IMR-90 (cell line): ENCODE results near the gene KIAA0319L. TPM values are rescaled to one million over a fixed set of nuclear protein-coding genes. Genes with fewer than 3 reads are reported as not detected.

Experiments used
- ATAC-seq: fragments of 200-7000 bp; cut with Tn5 transposase; 2 replicates; pipeline ENCODE4 v1.9.1; 2020; ENCODE audit warnings: low read depth, mild to moderate bottlenecking, moderate library complexity
- BruUV-seq: library from RNA; stranded (reverse); fragments of 400-500 nt; replicated peaks from 2 replicates; lab custom pipeline; 2021; lab: Mats Ljungman, UMichigan
- CTCF ChIA-PET: fragments of 300-600 bp; formaldehyde crosslinking; extraction: SDS; loops from one replicate; lab custom pipeline; 2021; ENCODE audit warnings: antibody characterized with exemption; lab: Yijun Ruan, JAX
- POLR2A ChIA-PET: fragments of 300-600 bp; sonication (Branson Sonifier 250); formaldehyde crosslinking; loops from one replicate; lab custom pipeline; 2022; ENCODE audit warnings: antibody characterized with exemption; ENCODE audit not compliant: unreplicated experiment; lab: Charles Lee
- DNase-seq: peaks from one replicate; pipeline ENCODE4 v3.0.0; 2013
- H2AFZ ChIP-seq: replicated peaks from 2 replicates; pipeline ENCODE3; 2013; ENCODE audit warnings: low read length, mild to moderate bottlenecking; ENCODE audit not compliant: poor library complexity
- H2AK5ac ChIP-seq: 2 replicates; pipeline ENCODE4 v1.6.1; 2013; ENCODE audit warnings: low read depth, low read length, inconsistent platforms
- H2AK9ac ChIP-seq: replicated peaks from 2 replicates; pipeline ENCODE3; 2013; ENCODE audit warnings: mild to moderate bottlenecking, low read depth, low read length, moderate library complexity; ENCODE audit not compliant: poor library complexity
- H2BK120ac ChIP-seq: 2 replicates; pipeline ENCODE4 v1.6.1; 2013; ENCODE audit warnings: low read depth, low read length, inconsistent platforms
- H2BK15ac ChIP-seq: 3 replicates; pipeline ENCODE4 v1.6.1; 2013; ENCODE audit warnings: low read depth, low read length, inconsistent platforms
- H2BK20ac ChIP-seq: 2 replicates; pipeline ENCODE4 v1.6.1; 2013; ENCODE audit warnings: low read depth, mild to moderate bottlenecking, inconsistent platforms, low read length, moderate library complexity
- H2BK5ac ChIP-seq: 2 replicates; pipeline ENCODE4 v1.6.1; 2013; ENCODE audit warnings: mild to moderate bottlenecking, low read depth, low read length, inconsistent platforms; ENCODE audit not compliant: poor library complexity, severe bottlenecking
- H3K14ac ChIP-seq: replicated peaks from 2 replicates; pipeline ENCODE4 v1.6.1; 2013; ENCODE audit warnings: low read depth, low read length, inconsistent platforms
- H3K18ac ChIP-seq: 2 replicates; pipeline ENCODE4 v1.6.1; 2013; ENCODE audit warnings: low read depth, low read length, control low read depth
- H3K23ac ChIP-seq: 2 replicates; pipeline ENCODE4 v1.6.1; 2013; ENCODE audit warnings: low read depth, low read length, inconsistent platforms
- H3K27ac ChIP-seq: 2 replicates; pipeline ENCODE4 v1.5.1; 2013; ENCODE audit warnings: mild to moderate bottlenecking, control low read depth, low read length; ENCODE audit not compliant: insufficient read depth
- H3K27me3 ChIP-seq: 2 replicates; pipeline ENCODE4 v1.6.1; 2013; ENCODE audit warnings: low read length; ENCODE audit not compliant: control insufficient read depth, insufficient read depth
- H3K36me3 ChIP-seq: 2 replicates; pipeline ENCODE4 v1.6.1; 2013; ENCODE audit warnings: low read length, mixed read lengths; ENCODE audit not compliant: control insufficient read depth, insufficient read depth
- H3K4ac ChIP-seq: 2 replicates; pipeline ENCODE4 v1.6.1; 2013; ENCODE audit warnings: low read depth, low read length, inconsistent platforms
- H3K4me1 ChIP-seq: 2 replicates; pipeline ENCODE4 v1.6.1; 2013; ENCODE audit warnings: low read length, mixed read lengths; ENCODE audit not compliant: control insufficient read depth, insufficient read depth
- H3K4me2 ChIP-seq: 2 replicates; pipeline ENCODE4 v1.6.1; 2013; ENCODE audit warnings: low read depth, mild to moderate bottlenecking, control low read depth, low read length, moderate library complexity
- H3K4me3 ChIP-seq: 2 replicates; pipeline ENCODE4 v1.5.1; 2013; ENCODE audit warnings: low read depth, mild to moderate bottlenecking, control low read depth, low read length, moderate library complexity; ENCODE audit not compliant: insufficient read depth
- H3K56ac ChIP-seq: 2 replicates; pipeline ENCODE4 v1.6.1; 2013; ENCODE audit warnings: low read length, inconsistent platforms; ENCODE audit not compliant: insufficient read depth; ENCODE audit errors: extremely low read depth
- H3K79me1 ChIP-seq, 2 experiments: 2 replicates each; pipeline ENCODE4 v1.6.1; 2013; ENCODE audit warnings: low read length in 2 of 2, inconsistent platforms in 1 of 2, low read depth in 1 of 2
- H3K9ac ChIP-seq: 2 replicates; pipeline ENCODE4 v1.6.1; 2013; ENCODE audit warnings: low read depth, low read length, control low read depth
- H3K9me1 ChIP-seq: 2 replicates; pipeline ENCODE4 v1.6.1; 2013; ENCODE audit warnings: low read length, inconsistent platforms; ENCODE audit not compliant: insufficient read depth
- H3K9me3 ChIP-seq: 2 replicates; pipeline ENCODE4 v1.6.1; 2013; ENCODE audit warnings: low read length; ENCODE audit not compliant: control insufficient read depth, insufficient read depth
- H4K20me1 ChIP-seq: 2 replicates; pipeline ENCODE4 v1.6.1; 2013; ENCODE audit warnings: low read length, inconsistent platforms; ENCODE audit not compliant: insufficient read depth
- H4K5ac ChIP-seq: 2 replicates; pipeline ENCODE4 v1.6.1; 2013; ENCODE audit warnings: mild to moderate bottlenecking, low read depth, low read length, control low read depth
- H4K8ac ChIP-seq, 2 experiments: 2 replicates each; pipeline ENCODE4 v1.6.1; 2013; ENCODE audit warnings: low read depth in 2 of 2, low read length in 2 of 2, control low read depth in 1 of 2, inconsistent platforms in 1 of 2
- H4K91ac ChIP-seq: 2 replicates; pipeline ENCODE4 v1.6.1; 2013; ENCODE audit warnings: low read depth, low read length, inconsistent platforms; ENCODE audit not compliant: insufficient read depth
- BHLHE40 ChIP-seq: fragments of 150-350 bp; IDR thresholded peaks from 2 replicates; pipeline ENCODE4 v1.6.1; 2016; ENCODE audit warnings: mild to moderate bottlenecking, low read depth, low read length
- CEBPB ChIP-seq: IDR thresholded peaks from 2 replicates; pipeline ENCODE4 v1.6.1; 2012; ENCODE audit warnings: low read depth, low read length, improper control_type of control experiment
- CHD1 ChIP-seq: IDR thresholded peaks from 2 replicates; pipeline ENCODE4 v1.6.1; 2012; ENCODE audit warnings: low read depth, low read length, improper control_type of control experiment
- ELK1 ChIP-seq: fragments of 150-350 bp; IDR thresholded peaks from 2 replicates; pipeline ENCODE4 v1.6.1; 2016; ENCODE audit warnings: low read depth, mild to moderate bottlenecking, low read length, moderate library complexity, borderline replicate concordance
- FOS ChIP-seq: fragments of 150-350 bp; IDR thresholded peaks from 2 replicates; pipeline ENCODE4 v1.6.1; 2016; ENCODE audit warnings: low read depth, low read length
- MAFK ChIP-seq: IDR thresholded peaks from 2 replicates; pipeline ENCODE4 v1.6.1; 2012; ENCODE audit warnings: low read depth, low read length, improper control_type of control experiment
- MAZ ChIP-seq: IDR thresholded peaks from 2 replicates; pipeline ENCODE4 v1.6.1; 2012; ENCODE audit warnings: low read depth, mild to moderate bottlenecking, low read length, improper control_type of control experiment, moderate library complexity, borderline replicate concordance
- MXI1 ChIP-seq: IDR thresholded peaks from 2 replicates; pipeline ENCODE4 v1.6.1; 2012; ENCODE audit warnings: low read depth, mild to moderate bottlenecking, low read length, moderate library complexity, borderline replicate concordance
- NFE2L2 ChIP-seq: fragments of 150-350 bp; IDR thresholded peaks from 2 replicates; pipeline ENCODE4 v1.6.1; 2016; ENCODE audit warnings: low read depth, mild to moderate bottlenecking, low read length
- POLR2A ChIP-seq: IDR thresholded peaks from 2 replicates; pipeline ENCODE4 v1.6.1; 2012; ENCODE audit warnings: mild to moderate bottlenecking, low read depth, low read length
- RAD21 ChIP-seq: IDR thresholded peaks from 2 replicates; pipeline ENCODE4 v1.6.1; 2012; ENCODE audit warnings: low read length, improper control_type of control experiment
- RCOR1 ChIP-seq: IDR thresholded peaks from 2 replicates; pipeline ENCODE4 v1.6.1; 2012; ENCODE audit warnings: mild to moderate bottlenecking, low read length, improper control_type of control experiment; ENCODE audit not compliant: insufficient replicate concordance
- RFX5 ChIP-seq: IDR thresholded peaks from 2 replicates; pipeline ENCODE4 v1.8.0; 2012; ENCODE audit warnings: low read depth, mild to moderate bottlenecking, low read length, moderate library complexity
- SMC3 ChIP-seq: fragments of 150-350 bp; IDR thresholded peaks from 2 replicates; pipeline ENCODE4 v1.6.1; 2016; ENCODE audit warnings: low read depth, mild to moderate bottlenecking, antibody characterized with exemption, low read length, moderate library complexity
- WGBS, 2 experiments: methylation state at CpG; one replicate each; pipeline versions ENCODE4 v1.1.5 to v1.1.7; 2013; ENCODE audit warnings: missing lambda C conversion rate in 2 of 2; ENCODE audit not compliant: insufficient read length in 1 of 2; ENCODE audit errors: extremely low coverage in 2 of 2; 5-methylcytosine and 5-hydroxymethylcytosine counted together
- dilution Hi-C: fragments of 300-500 bp; cut with HindIII; formaldehyde crosslinking; loops from one replicate; pipeline ENCODE4 v1.14.3; 2018; ENCODE audit warnings: low sequenced_read_pairs; ENCODE audit not compliant: unreplicated experiment
- in situ Hi-C: fragments of 300-500 bp; cut with MboI; formaldehyde crosslinking; loops from 3 replicates; pipeline ENCODE4 v1.14.3; 2019; ENCODE audit warnings: low sequenced_read_pairs, inconsistent platforms, mixed read lengths
- intact Hi-C: fragments of 100-400 bp; cut with micrococcal nuclease; formaldehyde crosslinking; loops from 2 replicates; pipeline ENCODE4 v1.10.0; 2022
- polyA plus RNA-seq, 3 experiments: library from polyadenylated mRNA; depleted of rRNA; stranded (reverse); fragments of >200 nt; gene quantifications; 2 replicates each; pipeline ENCODE4 v1.2.3, GENCODE V29; 2012; ENCODE audit warnings: low replicate concordance in 1 of 3
- total RNA-seq: library from RNA; depleted of rRNA; stranded (reverse); fragments of >200 nt; gene quantifications from 2 replicates; pipeline ENCODE4 v1.2.3, GENCODE V29; 2012
- TF ChIP-seq, protein P1 (sequence below): fragments of 150-350 bp; IDR thresholded peaks from 2 replicates; pipeline ENCODE4 v1.6.1; 2017; ENCODE audit warnings: mild to moderate bottlenecking, antibody characterized with exemption, low read length, low read depth
- TF ChIP-seq, protein P2 (sequence below): conservative IDR thresholded peaks from 2 replicates; pipeline ENCODE4 v1.5.1; 2012; ENCODE audit warnings: mild to moderate bottlenecking, low read depth, low read length, improper control_type of control experiment

Gene KIAA0319L
- total and polyA plus RNA-seq, 2 of the 4 experiments (the other 2 are of a cell fraction) = 38.0 to 49.8 TPM

GRCh38 chr1:35408925-35409324 lies 148.3 kb downstream of the KIAA0319L start:
- Histone ChIP-seq H2AFZ (no peak overlapping the region), H3K9me1 (0 out of 2 replicates have a peak, but pooled peaks cover 3% of the 10 kb centered on the region), H3K4me1 (no peaks in the 10 kb centered on the region), H4K5ac (no peak overlapping the region), H2BK15ac (no peak overlapping the region), H3K27ac (no peak overlapping the region), H3K4me3 (no peak overlapping the region), H3K56ac (no peak overlapping the region), H2BK20ac (no peak overlapping the region), H3K23ac (no peak overlapping the region), H2BK120ac (no peak overlapping the region), H3K4ac (no peak overlapping the region), H4K91ac (no peak overlapping the region), H3K36me3 (peaks cover 35% of the 10 kb centered on the region), H3K18ac (no peak overlapping the region), H2BK5ac (no peak overlapping the region), H3K27me3 (no peaks in the 10 kb centered on the region), H4K8ac (no peak overlapping the region), H2AK5ac (no peak overlapping the region), H3K4me2 (no peak overlapping the region), H4K20me1 (0 out of 2 replicates have a peak, but pooled peaks cover 5% of the 10 kb centered on the region), H3K9me3 (no peaks in the 10 kb centered on the region), H3K9ac (no peak overlapping the region), H3K79me1 (peaks cover 2 to 6% of the 10 kb centered on the region in 2 experiments; a peak in 3 of 4 replicates), H2AK9ac (no peak overlapping the region), H3K14ac (no peak overlapping the region)
- intact Hi-C loops = no loop called here
- POLR2A ChIA-PET = no interaction called here
- no TSS peak for BruUV-seq
- no peak for DNase-seq
- dilution Hi-C loops = no loop called here
- no peak for ATAC-seq
- TF ChIP-seq CHD1 (no peak), NFE2L2 (no peak), RCOR1 (no peak), MAZ (no peak), BHLHE40 (no peak), MAFK (no peak), RFX5 (no peak), FOS (no peak), MXI1 (no peak), SMC3 (no peak), ELK1 (no peak), CEBPB (no peak), POLR2A (no peak), RAD21 (no peak)
- TF ChIP-seq, protein P1, sequence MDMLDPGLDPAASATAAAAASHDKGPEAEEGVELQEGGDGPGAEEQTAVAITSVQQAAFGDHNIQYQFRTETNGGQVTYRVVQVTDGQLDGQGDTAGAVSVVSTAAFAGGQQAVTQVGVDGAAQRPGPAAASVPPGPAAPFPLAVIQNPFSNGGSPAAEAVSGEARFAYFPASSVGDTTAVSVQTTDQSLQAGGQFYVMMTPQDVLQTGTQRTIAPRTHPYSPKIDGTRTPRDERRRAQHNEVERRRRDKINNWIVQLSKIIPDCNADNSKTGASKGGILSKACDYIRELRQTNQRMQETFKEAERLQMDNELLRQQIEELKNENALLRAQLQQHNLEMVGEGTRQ = no peak
- TF ChIP-seq, protein P2, sequence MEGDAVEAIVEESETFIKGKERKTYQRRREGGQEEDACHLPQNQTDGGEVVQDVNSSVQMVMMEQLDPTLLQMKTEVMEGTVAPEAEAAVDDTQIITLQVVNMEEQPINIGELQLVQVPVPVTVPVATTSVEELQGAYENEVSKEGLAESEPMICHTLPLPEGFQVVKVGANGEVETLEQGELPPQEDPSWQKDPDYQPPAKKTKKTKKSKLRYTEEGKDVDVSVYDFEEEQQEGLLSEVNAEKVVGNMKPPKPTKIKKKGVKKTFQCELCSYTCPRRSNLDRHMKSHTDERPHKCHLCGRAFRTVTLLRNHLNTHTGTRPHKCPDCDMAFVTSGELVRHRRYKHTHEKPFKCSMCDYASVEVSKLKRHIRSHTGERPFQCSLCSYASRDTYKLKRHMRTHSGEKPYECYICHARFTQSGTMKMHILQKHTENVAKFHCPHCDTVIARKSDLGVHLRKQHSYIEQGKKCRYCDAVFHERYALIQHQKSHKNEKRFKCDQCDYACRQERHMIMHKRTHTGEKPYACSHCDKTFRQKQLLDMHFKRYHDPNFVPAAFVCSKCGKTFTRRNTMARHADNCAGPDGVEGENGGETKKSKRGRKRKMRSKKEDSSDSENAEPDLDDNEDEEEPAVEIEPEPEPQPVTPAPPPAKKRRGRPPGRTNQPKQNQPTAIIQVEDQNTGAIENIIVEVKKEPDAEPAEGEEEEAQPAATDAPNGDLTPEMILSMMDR = no peak
- in situ Hi-C loops = no loop called here
- no CpG with 5 or more reads among the region's 1 CpG for WGBS, 2 experiments
- CTCF ChIA-PET = no interaction called here
